Measurements from ENCODE around the gene JAK1. TPM values are rescaled to one million over a fixed set of nuclear protein-coding genes. Genes with fewer than 3 reads are reported as not detected.
A peak's percentile ranks its signal among the peaks of the same experiment; 100 is the strongest.

The JAK1 gene
- total and polyA plus RNA-seq, 8 donors = 15.5 to 89.8 (median 50.7) TPM

DNA sequence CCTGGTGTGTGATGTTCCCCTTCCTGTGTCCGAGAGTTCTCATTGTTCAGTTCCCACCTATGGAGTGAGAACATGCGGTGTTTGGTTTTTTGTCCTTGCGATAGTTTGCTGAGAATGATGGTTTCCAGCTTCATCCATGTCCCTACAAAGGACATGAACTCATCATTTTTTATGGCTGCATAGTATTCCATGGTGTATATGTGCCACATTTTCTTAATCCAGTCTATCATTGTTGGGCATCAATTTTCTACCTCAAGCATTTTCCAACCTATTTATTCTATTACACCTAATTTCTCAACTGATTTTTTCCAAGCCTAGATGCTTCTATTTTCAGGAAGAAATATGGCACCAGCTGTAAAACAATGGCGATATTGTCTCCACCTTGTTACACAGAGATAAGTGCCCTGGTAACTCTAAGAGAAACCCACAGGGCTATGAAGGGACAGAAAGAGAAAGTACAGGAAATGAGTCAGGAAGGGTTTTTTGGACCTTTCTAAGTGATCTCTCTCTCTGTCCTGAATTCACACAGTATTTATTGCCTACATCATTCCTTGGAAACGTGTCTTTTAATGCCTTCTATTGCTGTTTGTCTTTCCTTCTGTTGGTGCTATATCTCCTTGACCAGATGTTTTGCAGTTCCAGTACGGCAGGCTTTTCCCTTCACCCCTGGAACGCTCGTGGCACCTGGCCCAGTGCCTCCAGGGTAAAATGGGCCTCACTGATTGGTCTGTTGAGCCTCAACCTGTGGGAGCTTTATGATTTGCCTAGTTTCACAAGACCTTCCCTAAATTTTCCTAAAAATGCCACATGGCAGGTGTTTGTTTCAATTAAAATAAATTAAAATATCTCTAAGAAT lies 14.6 kb upstream of the JAK1 start:
- TF ChIP-seq, protein P1, sequence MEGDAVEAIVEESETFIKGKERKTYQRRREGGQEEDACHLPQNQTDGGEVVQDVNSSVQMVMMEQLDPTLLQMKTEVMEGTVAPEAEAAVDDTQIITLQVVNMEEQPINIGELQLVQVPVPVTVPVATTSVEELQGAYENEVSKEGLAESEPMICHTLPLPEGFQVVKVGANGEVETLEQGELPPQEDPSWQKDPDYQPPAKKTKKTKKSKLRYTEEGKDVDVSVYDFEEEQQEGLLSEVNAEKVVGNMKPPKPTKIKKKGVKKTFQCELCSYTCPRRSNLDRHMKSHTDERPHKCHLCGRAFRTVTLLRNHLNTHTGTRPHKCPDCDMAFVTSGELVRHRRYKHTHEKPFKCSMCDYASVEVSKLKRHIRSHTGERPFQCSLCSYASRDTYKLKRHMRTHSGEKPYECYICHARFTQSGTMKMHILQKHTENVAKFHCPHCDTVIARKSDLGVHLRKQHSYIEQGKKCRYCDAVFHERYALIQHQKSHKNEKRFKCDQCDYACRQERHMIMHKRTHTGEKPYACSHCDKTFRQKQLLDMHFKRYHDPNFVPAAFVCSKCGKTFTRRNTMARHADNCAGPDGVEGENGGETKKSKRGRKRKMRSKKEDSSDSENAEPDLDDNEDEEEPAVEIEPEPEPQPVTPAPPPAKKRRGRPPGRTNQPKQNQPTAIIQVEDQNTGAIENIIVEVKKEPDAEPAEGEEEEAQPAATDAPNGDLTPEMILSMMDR (IDR thresholded peaks at IDR 0.05) = no peak
- WGBS, 2 donors = 64% methylated on average over 8 of the region's 8 CpGs
- Histone ChIP-seq H3K9me3 (peaks cover 0 to 4% (median 0%) of the 10 kb centered on the region in 4 donors), H3K4me1 (peaks cover 0 to 13% (median 5%) of the 10 kb centered on the region in 3 donors), H3K27ac (peak overlapping the region in 2 of 4 donors; percentile 63 to 67), H3K36me3 (no peaks in the 10 kb centered on the region), H3K27me3 (no peaks in the 10 kb centered on the region), H3K4me3 (no peak overlapping the region)
- ATAC-seq (peak; percentile 33 to 51 (median 49)), DNase-seq (no peak), FAIRE-seq (no peak)
- intact Hi-C loops (cut with DNase I) = no loop called here

DNA sequence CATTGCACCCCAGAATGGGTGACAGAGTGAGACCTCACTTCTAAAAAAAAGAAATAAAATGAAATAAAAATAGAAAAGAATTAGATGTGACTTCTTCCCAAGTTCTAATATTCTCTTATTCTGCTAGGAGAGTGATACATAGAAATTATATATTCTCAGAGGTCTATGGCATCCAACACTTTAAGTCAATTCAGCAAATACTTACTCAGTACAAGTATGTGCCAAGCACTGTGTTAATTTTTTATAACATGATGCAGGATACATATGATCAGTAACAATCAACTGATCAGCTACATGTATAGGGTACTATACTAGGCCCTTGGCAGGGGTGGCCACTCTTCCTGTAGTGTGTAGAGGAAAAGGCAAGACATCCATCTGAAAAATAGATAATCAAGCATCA lies 13.0 kb upstream of the JAK1 start:
- Histone ChIP-seq H3K27me3 (no peaks in the 10 kb centered on the region), H3K4me1 (peaks cover 0 to 13% (median 5%) of the 10 kb centered on the region in 3 donors), H3K36me3 (no peaks in the 10 kb centered on the region), H3K9me3 (peaks cover 0 to 4% (median 0%) of the 10 kb centered on the region in 4 donors), H3K4me3 (no peak overlapping the region), H3K27ac (no peak overlapping the region)
- FAIRE-seq (no peak), DNase-seq (no peak), ATAC-seq (no peak)
- TF ChIP-seq, protein P1 (IDR thresholded peaks at IDR 0.05) = no peak
- intact Hi-C loops (cut with DNase I) = no loop called here

DNA sequence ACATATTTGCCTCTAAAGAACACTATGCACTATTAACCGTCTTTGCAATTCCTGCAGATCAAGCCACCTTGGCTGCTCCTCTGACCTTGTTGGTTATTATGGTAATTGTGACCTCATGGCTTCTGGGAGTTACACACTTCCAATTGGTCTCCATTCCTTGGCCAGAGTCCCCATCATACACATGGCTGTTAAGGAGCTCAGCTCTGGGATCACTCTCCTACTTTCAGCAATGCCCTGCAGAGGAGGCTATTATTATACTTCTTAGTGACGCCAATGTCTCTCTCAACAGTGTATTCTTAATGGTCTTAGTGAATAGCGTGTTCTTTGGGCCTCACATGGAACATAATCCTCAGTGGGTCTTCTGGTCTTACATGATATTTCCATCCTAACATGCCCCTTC lies 10.0 kb upstream of the JAK1 start:
- H3K27ac ChIP-seq = no peak overlapping the region
- H3K4me3 ChIP-seq = no peak overlapping the region
- TF ChIP-seq, protein P1 (IDR thresholded peaks at IDR 0.05) = no peak
- no peaks in the 10 kb centered on the region for H3K36me3 ChIP-seq
- FAIRE-seq = no peak
- H3K4me1 ChIP-seq = peaks cover 0 to under 1% (median 0%) of the 10 kb centered on the region in 3 donors
- H3K9me3 ChIP-seq = peaks cover 0 to 4% (median 0%) of the 10 kb centered on the region in 4 donors
- intact Hi-C loops (cut with DNase I) = no loop called here
- H3K27me3 ChIP-seq = no peaks in the 10 kb centered on the region
- ATAC-seq = no peak
- WGBS, 2 donors = 96 to 98% methylated on average over 3 of the region's 3 CpGs
- no peak for DNase-seq

DNA sequence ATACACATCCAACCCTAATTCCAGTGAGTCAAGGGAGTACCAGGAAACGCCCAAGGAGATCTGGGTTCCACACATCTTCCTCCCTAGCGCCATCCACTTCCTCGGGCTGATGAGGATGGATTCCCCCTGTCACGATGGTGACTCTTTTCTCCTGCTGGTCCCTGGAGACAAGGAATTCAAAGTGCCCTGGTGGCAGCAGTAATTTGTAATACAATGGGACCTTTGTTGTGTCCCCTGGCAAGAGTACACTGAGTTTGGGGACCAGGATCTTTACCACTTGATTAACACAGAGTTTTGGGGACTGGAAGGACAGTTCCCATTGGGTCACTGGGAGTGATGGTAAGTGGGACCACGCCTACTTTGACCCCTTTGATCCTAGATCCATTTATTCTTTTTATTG lies 9.4 kb upstream of the JAK1 start:
- WGBS, 2 donors = 84 to 89% methylated on average over 5 of the region's 5 CpGs
- H3K4me3 ChIP-seq = no peak overlapping the region
- FAIRE-seq (no peak), ATAC-seq (no peak), DNase-seq (no peak)
- H3K27me3 ChIP-seq = no peaks in the 10 kb centered on the region
- TF ChIP-seq, protein P1 (IDR thresholded peaks at IDR 0.05) = no peak
- intact Hi-C loops (cut with DNase I) = no loop called here
- no peak overlapping the region for H3K27ac ChIP-seq
- H3K9me3 ChIP-seq = peaks cover 0 to 4% (median 0%) of the 10 kb centered on the region in 4 donors
- no peaks in the 10 kb centered on the region for H3K4me1 ChIP-seq
- H3K36me3 ChIP-seq = no peaks in the 10 kb centered on the region

DNA sequence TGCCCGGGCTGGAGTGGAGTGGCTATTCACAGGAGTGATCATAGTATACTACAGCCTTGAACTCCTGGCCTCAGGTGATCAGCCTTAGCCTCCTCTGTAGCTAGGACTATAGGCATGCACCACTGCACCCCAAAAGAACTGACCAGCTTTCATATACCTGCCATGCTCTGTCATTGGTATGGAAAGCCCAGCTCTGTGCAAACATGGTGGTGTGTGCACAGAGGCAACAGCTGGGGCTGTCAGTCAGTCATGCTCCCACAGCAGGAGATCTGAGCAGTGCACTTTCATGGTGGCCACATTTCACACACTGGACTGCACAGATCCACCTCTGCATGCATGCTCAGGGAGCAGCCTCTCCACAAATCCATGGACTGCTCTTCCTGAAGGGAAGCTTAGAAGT lies 8.8 kb upstream of the JAK1 start:
- ATAC-seq = peak in 1 of 4 donors; percentile 18

More for the DNA sequence above, 8.8 kb upstream of the JAK1 start:
- 90 to 100% methylated on average over 1 of the region's 1 CpG for WGBS, 2 donors
- DNase-seq (no peak), FAIRE-seq (no peak)
- no peak overlapping the region for H3K27ac ChIP-seq
- no peaks in the 10 kb centered on the region for H3K27me3 ChIP-seq
- H3K9me3 ChIP-seq = peaks cover 0 to 4% (median 0%) of the 10 kb centered on the region in 4 donors
- no peaks in the 10 kb centered on the region for H3K36me3 ChIP-seq
- no peaks in the 10 kb centered on the region for H3K4me1 ChIP-seq
- no peak overlapping the region for H3K4me3 ChIP-seq
- TF ChIP-seq, protein P1 (IDR thresholded peaks at IDR 0.05) = no peak
- intact Hi-C loops (cut with DNase I) = no loop called here

Data from pancreas (tissue), 10 donors.